NOMO-1 treated with dmso at 0.1 percent for 144 hours (cell line): ENCODE results near the gene TEK.
"Not testable (repeated sequence)": the region's sequence is repeated elsewhere in the genome, so short reads cannot be mapped to it uniquely, and the experiment has no call there.

Experiments used
- DNase-seq: peaks from one replicate; lab custom pipeline; 2025; ENCODE audit not compliant: unreplicated experiment; lab: John Stamatoyannopoulos, UW

Gene TEK

DNA sequence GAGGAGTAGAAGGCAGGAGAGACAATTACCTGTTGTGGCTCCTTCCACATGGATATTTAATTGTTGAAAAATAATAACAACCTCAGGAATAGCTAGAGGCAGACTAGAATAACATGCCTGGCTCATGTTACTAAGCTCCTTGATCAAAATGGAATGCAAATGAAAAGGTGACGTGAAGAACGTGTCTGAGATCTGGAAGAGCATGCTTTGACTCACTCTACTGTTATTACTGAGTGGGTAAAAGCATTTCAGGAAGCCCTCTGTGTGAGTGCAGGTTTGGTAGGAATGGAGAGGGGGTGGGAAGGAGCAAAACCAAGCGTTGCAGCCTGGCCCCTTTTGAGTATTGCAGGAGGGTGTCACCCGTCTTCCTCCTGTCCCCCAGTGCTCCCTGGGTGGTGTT, 103.2 kb downstream of the TEK start:
- DNase-seq: no peak

- DNase-seq: no peak
These were observed 103.6 kb downstream of the TEK start for GRCh38 chr9:27212621-27213020.

DNA sequence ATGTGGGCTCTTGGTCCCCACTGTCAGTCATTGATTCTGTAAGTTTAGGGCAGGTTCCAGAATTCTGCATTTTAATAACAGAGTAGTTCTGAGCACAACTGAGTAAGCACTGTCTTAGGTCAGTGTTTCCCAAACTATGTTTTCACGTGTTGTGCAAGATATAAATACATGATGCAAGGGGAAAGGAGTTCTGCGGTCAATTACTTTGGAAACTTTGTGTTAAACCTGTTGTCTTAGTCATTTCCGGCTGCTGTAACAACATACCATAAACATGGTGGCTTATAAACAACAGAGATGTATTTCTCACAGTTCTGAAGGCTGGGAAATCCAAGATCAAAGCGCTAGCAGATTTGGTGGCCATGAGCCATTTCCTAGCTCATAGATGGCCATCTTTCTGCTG, 118.2 kb downstream of the TEK start:
- no peak for DNase-seq

DNA sequence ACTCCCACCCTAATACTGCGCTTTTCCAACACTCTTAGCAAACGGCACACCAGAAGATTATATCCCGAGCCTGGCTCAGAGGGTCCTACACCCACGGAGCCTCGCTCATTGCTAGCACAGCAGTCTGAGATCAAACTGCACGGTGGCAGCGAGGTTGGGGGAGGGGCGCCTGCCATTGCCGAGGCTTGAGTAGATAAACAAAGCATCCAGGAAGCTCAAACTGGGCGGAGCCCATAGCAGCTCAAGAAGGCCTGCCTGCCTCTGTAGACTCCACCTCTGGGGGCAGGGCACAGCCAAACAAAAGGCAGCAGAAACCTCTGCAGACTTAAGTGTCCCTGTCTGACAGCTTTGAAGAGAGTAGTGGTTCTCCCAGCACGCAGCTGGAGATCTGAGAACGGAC, 130.6 kb downstream of the TEK start:
- not testable (repeated sequence) for DNase-seq

GRCh38 chr9:27247756-27248155, 138.7 kb downstream of the TEK start:
- no peak for DNase-seq

DNA sequence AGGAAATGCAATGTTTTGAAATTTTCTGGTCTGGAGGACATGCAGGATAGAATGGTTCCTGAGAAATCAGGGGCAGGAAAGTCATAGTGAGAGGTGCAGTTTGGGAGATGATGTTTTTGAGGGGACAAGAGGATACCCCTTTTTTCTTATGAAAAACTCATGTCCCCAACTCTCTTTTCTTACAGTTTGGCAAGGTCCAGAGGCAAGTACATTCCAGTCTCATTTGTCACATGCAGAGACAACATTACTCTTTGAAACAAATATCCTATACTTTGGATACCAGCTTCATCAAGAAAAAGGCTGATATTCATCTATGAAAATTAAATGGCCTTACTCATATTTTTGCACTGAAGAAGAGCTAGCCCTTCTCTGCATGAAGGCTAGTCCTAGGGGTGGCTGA, 139.7 kb downstream of the TEK start:
- no peak for DNase-seq

DNA sequence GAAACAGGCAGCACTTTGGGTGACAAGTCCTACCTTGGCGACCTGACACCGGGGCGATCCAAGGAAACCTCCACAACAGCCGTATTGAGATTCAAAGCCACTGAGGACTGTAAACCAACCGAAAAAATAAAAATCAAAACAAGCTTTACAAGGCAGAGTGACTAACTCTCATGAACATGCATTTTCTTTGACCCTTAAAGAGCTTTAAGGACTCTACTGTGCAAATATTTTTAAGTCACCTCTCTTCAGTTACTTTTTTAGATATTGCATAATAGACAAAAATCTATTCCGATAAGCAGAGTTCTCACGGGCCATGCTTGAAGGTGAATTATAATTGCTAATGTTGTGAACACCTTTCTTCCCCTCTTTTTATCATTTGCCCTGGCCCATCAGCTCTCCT, 149.6 kb downstream of the TEK start:
- DNase-seq: no peak

DNA sequence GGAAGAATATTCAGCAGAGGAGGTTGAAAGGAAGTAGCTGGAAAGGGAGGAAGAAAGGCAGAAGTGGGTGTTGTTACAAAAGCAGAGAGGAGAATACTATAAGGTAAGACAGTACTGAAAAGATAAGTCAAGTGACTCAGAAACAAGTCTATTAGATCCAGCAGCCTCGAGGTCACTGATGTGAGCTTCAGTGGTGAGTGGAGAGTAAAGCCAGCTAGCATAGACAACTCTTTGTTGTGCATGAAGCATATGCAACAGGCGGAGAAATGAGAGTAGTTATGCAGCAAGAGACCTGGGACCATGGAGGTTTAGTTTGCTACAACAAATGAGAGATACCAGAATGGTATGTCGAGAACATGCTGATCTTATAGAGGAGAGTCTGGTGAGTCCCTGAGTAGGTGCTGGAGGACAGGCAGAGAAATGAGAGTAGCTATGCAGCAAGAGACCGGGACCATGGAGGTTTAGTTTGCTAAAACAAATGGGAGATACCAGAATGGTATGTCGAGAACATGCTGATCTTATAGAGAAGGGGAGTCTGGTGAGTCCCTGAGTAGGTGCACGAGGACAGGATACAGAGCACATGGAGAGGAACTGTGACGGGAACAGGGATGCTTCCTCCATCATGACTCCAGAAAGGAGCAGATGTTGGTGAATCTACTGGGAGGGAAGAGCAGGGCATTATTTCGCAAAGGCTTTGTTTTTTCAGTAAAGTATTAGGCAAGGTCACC, 151.9 kb downstream of the TEK start:
- DNase-seq: no peak

DNA sequence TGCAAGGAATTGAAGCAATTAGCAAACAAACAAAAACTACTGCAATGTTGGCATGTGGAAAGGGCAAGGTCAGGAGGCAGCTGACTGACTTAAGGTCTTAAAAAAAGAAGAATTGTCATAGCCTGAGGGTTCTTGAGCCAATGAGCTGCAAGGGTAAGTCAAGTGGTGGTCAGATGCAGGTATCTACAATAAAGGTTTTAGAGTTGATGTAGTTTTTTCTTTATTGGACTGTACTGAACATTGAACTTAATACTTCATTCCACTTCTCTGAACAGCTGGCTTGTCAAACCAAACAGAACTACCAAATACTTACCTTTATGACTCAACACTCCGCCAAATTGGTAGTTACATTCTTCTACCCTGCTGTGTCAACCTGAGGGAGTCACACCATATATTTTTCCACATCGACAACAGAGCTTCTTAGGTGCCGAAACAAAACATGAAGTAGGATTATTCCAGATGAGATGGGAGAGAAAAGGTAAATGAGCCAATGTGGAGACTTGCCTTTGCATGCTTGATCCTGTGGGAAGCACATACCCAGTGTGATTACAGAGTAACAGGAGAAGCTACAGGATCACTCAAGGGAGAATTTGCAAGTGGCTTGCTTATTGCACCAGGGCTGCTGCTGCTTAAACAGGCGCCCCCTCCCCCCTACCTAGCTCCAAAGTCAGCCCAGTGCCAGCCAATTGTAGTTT, 152.6 kb downstream of the TEK start:
- DNase-seq: no peak

- no peak for DNase-seq
These were observed 163.1 kb downstream of the TEK start for GRCh38 chr9:27272103-27272502.

- DNase-seq: no peak
These were observed 164.2 kb downstream of the TEK start for GRCh38 chr9:27273186-27273585.

- DNase-seq: no peak
These were observed 167.4 kb downstream of the TEK start for GRCh38 chr9:27276193-27277030.

DNA sequence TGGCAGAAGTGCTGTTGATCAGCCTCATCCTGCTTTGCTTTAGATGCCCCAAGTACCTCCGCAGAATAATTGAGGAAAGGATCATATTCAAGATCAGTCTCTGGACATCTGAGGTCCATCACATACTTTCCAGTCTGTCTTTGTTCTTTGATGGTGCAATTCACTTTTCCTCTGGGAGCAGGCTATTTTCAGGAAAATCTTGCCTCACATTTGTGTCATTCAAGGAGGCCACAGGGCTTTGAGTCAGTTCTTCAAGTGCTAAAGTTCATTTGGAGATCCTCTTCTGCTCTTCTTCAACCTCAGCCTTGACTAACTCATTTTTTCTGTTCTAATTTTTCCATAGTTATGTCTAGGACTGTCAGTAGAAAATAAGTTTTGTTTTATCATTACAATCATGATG, 169.3 kb downstream of the TEK start:
- DNase-seq: no peak

DNA sequence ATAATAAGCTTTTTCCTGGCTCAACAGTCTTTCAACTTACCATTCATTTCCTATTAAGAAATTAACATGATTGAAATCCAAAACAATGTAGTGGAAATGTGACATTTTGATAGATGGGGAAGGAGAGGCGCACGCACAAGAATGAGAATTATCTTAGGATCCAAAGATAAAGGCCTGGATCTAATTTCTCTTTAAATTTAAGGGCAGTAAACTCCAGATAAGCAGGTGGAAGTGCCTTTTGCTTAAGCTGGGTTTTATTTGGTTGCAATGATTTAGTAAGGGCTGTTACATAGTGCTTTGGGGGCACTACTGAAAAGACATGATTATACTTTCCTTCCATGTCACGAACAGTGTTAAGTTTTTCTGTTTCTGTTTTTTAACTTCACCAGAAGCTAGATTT, 170.6 kb downstream of the TEK start:
- DNase-seq: no peak
